Activated T-cell treated with anti-CD3 and anti-CD28 coated beads, Interleukin-2, amount 50 U/mL, for 24 hours (primary cell): ENCODE data around the gene FABP7.

ENCODE experiments used
- DNase-seq: peaks from one replicate; pipeline ENCODE4 v3.0.0-alpha.2; 2020
- H3K27ac Mint-ChIP-seq: 2 replicates; pipeline ENCODE4 v1.8.0; 2020; ENCODE audit warnings: mild to moderate bottlenecking, mixed read lengths
- H3K27me3 Mint-ChIP-seq: 2 replicates; pipeline ENCODE4 v1.8.0; 2020; ENCODE audit warnings: mixed read lengths
- H3K36me3 Mint-ChIP-seq: 2 replicates; pipeline ENCODE4 v1.8.0; 2020; ENCODE audit warnings: low read depth, mixed read lengths
- H3K4me1 Mint-ChIP-seq: 2 replicates; pipeline ENCODE4 v1.8.0; 2020; ENCODE audit warnings: low read depth, mixed read lengths
- H3K4me3 Mint-ChIP-seq: 2 replicates; pipeline ENCODE4 v1.8.0; 2020; ENCODE audit warnings: mild to moderate bottlenecking, moderate library complexity, mixed read lengths
- H3K9me3 Mint-ChIP-seq: 2 replicates; pipeline ENCODE4 v1.8.0; 2020; ENCODE audit warnings: mixed read lengths

The FABP7 gene

GRCh38 chr6:122798099-122798641 is 18.7 kb downstream of the FABP7 start:
- Mint-ChIP-seq H3K27me3 (peaks cover 5% of the 10 kb centered on the region), H3K27ac (peak overlapping the region; percentile 51), H3K36me3 (no peaks in the 10 kb centered on the region), H3K4me3 (no peak overlapping the region), H3K9me3 (no peaks in the 10 kb centered on the region), H3K4me1 (peaks cover 9% of the 10 kb centered on the region)
- DNase-seq: no peak

GRCh38 chr6:122799140-122799745 is 19.7 kb downstream of the FABP7 start:
- no peaks in the 10 kb centered on the region for H3K27me3 Mint-ChIP-seq
- H3K36me3 Mint-ChIP-seq: no peaks in the 10 kb centered on the region
- H3K27ac Mint-ChIP-seq: no peak overlapping the region
- peaks cover 9% of the 10 kb centered on the region for H3K4me1 Mint-ChIP-seq
- no peak overlapping the region for H3K4me3 Mint-ChIP-seq
- no peaks in the 10 kb centered on the region for H3K9me3 Mint-ChIP-seq
- DNase-seq: no peak

GRCh38 chr6:122799916-122800686 is 20.6 kb downstream of the FABP7 start:
- Mint-ChIP-seq H3K4me3 (no peak overlapping the region), H3K36me3 (no peaks in the 10 kb centered on the region), H3K27ac (no peak overlapping the region), H3K27me3 (no peaks in the 10 kb centered on the region), H3K4me1 (peaks cover 9% of the 10 kb centered on the region), H3K9me3 (no peaks in the 10 kb centered on the region)
- no peak for DNase-seq

- Mint-ChIP-seq H3K27ac (no peak overlapping the region), H3K9me3 (no peaks in the 10 kb centered on the region), H3K4me3 (no peak overlapping the region), H3K36me3 (no peaks in the 10 kb centered on the region), H3K27me3 (no peaks in the 10 kb centered on the region), H3K4me1 (peaks cover 9% of the 10 kb centered on the region)
- DNase-seq: no peak
These were observed 21.4 kb downstream of the FABP7 start for GRCh38 chr6:122800906-122801305.

- Mint-ChIP-seq H3K36me3 (no peaks in the 10 kb centered on the region), H3K27ac (no peak overlapping the region), H3K4me3 (no peak overlapping the region), H3K27me3 (no peaks in the 10 kb centered on the region), H3K4me1 (peaks cover 9% of the 10 kb centered on the region), H3K9me3 (no peaks in the 10 kb centered on the region)
- DNase-seq: no peak
These were observed 21.9 kb downstream of the FABP7 start for GRCh38 chr6:122801397-122801796.

GRCh38 chr6:122803171-122803661 is 23.7 kb downstream of the FABP7 start:
- no peaks in the 10 kb centered on the region for H3K36me3 Mint-ChIP-seq
- no peak overlapping the region for H3K4me3 Mint-ChIP-seq
- H3K27me3 Mint-ChIP-seq: no peaks in the 10 kb centered on the region
- no peak for DNase-seq
- no peak overlapping the region for H3K27ac Mint-ChIP-seq
- no peaks in the 10 kb centered on the region for H3K9me3 Mint-ChIP-seq
- peaks cover 3% of the 10 kb centered on the region for H3K4me1 Mint-ChIP-seq

GRCh38 chr6:122804962-122805485 is 25.5 kb downstream of the FABP7 start:
- Mint-ChIP-seq H3K4me3 (no peak overlapping the region), H3K9me3 (no peaks in the 10 kb centered on the region), H3K36me3 (no peaks in the 10 kb centered on the region), H3K27me3 (no peaks in the 10 kb centered on the region), H3K27ac (no peak overlapping the region), H3K4me1 (no peaks in the 10 kb centered on the region)
- no peak for DNase-seq

GRCh38 chr6:122806291-122806690 is 26.8 kb downstream of the FABP7 start:
- H3K36me3 Mint-ChIP-seq: no peaks in the 10 kb centered on the region
- no peaks in the 10 kb centered on the region for H3K4me1 Mint-ChIP-seq
- no peak for DNase-seq
- no peak overlapping the region for H3K27ac Mint-ChIP-seq
- no peaks in the 10 kb centered on the region for H3K9me3 Mint-ChIP-seq
- H3K4me3 Mint-ChIP-seq: no peak overlapping the region
- H3K27me3 Mint-ChIP-seq: no peaks in the 10 kb centered on the region

- Mint-ChIP-seq H3K4me1 (no peaks in the 10 kb centered on the region), H3K4me3 (no peak overlapping the region), H3K27me3 (no peaks in the 10 kb centered on the region), H3K36me3 (no peaks in the 10 kb centered on the region), H3K9me3 (no peaks in the 10 kb centered on the region), H3K27ac (no peak overlapping the region)
- no peak for DNase-seq
These were observed 28.8 kb downstream of the FABP7 start for GRCh38 chr6:122808121-122808885.

GRCh38 chr6:122809001-122809400 is 29.5 kb downstream of the FABP7 start:
- Mint-ChIP-seq H3K27me3 (no peaks in the 10 kb centered on the region), H3K4me1 (no peaks in the 10 kb centered on the region), H3K4me3 (no peak overlapping the region), H3K27ac (no peak overlapping the region), H3K9me3 (no peaks in the 10 kb centered on the region), H3K36me3 (no peaks in the 10 kb centered on the region)
- no peak for DNase-seq

GRCh38 chr6:122809691-122810090 is 30.2 kb downstream of the FABP7 start:
- no peak for DNase-seq
- H3K27me3 Mint-ChIP-seq: no peaks in the 10 kb centered on the region
- no peak overlapping the region for H3K4me3 Mint-ChIP-seq
- no peak overlapping the region for H3K27ac Mint-ChIP-seq
- no peaks in the 10 kb centered on the region for H3K9me3 Mint-ChIP-seq
- H3K36me3 Mint-ChIP-seq: no peaks in the 10 kb centered on the region
- no peaks in the 10 kb centered on the region for H3K4me1 Mint-ChIP-seq

- Mint-ChIP-seq H3K9me3 (no peaks in the 10 kb centered on the region), H3K27me3 (no peaks in the 10 kb centered on the region)
These were observed 30.7 kb downstream of the FABP7 start for GRCh38 chr6:122810189-122810588.

GRCh38 chr6:122817358-122817757 is 37.8 kb downstream of the FABP7 start:
- H3K27ac Mint-ChIP-seq: no peak overlapping the region
- no peaks in the 10 kb centered on the region for H3K9me3 Mint-ChIP-seq
- H3K36me3 Mint-ChIP-seq: no peaks in the 10 kb centered on the region
- H3K4me3 Mint-ChIP-seq: no peak overlapping the region
- no peak for DNase-seq
- no peaks in the 10 kb centered on the region for H3K4me1 Mint-ChIP-seq
- peaks cover 5% of the 10 kb centered on the region for H3K27me3 Mint-ChIP-seq

More at GRCh38 chr6:122810189-122810588, 30.7 kb downstream of the FABP7 start:
- no peak overlapping the region for H3K4me3 Mint-ChIP-seq
- H3K36me3 Mint-ChIP-seq: no peaks in the 10 kb centered on the region
- no peak overlapping the region for H3K27ac Mint-ChIP-seq
- DNase-seq: no peak
- H3K4me1 Mint-ChIP-seq: no peaks in the 10 kb centered on the region

GRCh38 chr6:122817766-122818165 is 38.2 kb downstream of the FABP7 start:
- Mint-ChIP-seq H3K9me3 (no peaks in the 10 kb centered on the region), H3K27me3 (peaks cover 5% of the 10 kb centered on the region), H3K4me3 (no peak overlapping the region), H3K4me1 (no peaks in the 10 kb centered on the region), H3K36me3 (no peaks in the 10 kb centered on the region), H3K27ac (no peak overlapping the region)
- no peak for DNase-seq
